ENCODE data around the gene HBZ.

Gene HBZ

DNA sequence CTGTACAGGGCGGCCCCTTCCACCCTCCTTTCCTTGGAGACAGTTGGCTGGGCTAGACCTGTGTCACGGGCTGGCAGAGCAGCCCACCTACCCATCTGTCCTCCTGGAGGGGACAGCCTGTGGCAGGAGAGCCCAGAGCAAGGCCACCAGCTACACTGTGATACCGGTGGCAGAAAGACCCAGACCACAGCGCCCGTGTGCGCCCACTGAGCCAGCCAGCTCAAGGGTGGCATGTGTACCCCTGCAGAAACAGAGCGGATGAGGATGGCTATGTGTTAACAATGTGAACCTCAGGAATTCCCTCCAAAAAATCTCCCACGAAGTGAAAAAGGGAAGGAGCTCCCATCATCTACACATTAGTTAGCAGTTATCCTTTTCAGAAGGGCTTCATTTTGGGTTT is 34.9 kb downstream of the HBZ start:
- no peak for DNase-seq (ENCODE audit: low read depth)
- no peak overlapping the region for H3K4me3 ChIP-seq (ENCODE audit: low read length)

GRCh38 chr16:188674-189073 is 36.2 kb downstream of the HBZ start:
- no peak for DNase-seq (ENCODE audit: low read depth)

More for the DNA sequence above, 34.9 kb downstream of the HBZ start:
- TF ChIP-seq CTCF (IDR thresholded peaks at IDR 0.05; ENCODE audit: insufficient read depth, low read depth, low read length, missing control alignments) = no peak

DNA sequence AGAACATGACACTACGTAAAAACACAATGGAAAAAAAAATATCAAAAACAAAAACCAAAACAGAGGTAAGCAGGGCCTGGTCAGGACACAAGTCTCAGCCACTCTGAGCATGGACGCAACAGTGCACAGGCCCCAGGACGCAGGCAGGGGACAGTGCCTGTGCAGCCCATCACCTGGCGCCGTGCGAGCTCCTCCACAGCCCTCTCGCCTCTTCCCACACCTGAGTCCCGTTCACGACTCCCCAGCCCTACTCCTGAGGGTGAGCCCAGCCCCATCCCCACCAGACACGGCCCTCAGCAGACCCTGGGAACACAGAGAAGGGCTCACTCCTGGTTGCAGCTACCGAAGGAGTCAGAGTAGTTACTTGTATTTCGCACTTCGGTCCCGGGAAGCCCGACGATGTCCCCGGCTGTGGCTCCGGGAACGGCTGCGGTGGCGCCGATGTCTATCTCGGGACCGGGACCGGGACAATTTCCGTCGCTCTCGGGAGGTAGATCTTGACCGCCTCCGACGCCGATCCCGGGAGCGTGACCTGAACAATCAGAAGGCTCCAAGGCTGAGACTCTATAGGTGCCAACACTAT is 37.3 kb downstream of the HBZ start:
- no peak for TF ChIP-seq CTCF (IDR thresholded peaks at IDR 0.05; ENCODE audit: insufficient read depth, low read depth, low read length, missing control alignments)
- no peak overlapping the region for H3K4me3 ChIP-seq (ENCODE audit: low read length)
- DNase-seq (ENCODE audit: low read depth) = no peak

More at GRCh38 chr16:188674-189073, 36.2 kb downstream of the HBZ start:
- no peak overlapping the region for H3K4me3 ChIP-seq (ENCODE audit: low read length)
- TF ChIP-seq CTCF (IDR thresholded peaks at IDR 0.05; ENCODE audit: insufficient read depth, low read depth, low read length, missing control alignments) = peak; percentile 9

GRCh38 chr16:191831-192230 is 39.4 kb downstream of the HBZ start:
- no peak for TF ChIP-seq CTCF (IDR thresholded peaks at IDR 0.05; ENCODE audit: insufficient read depth, low read depth, low read length, missing control alignments)
- no peak overlapping the region for H3K4me3 ChIP-seq (ENCODE audit: low read length)
- DNase-seq (ENCODE audit: low read depth) = no peak

- no peak overlapping the region for H3K4me3 ChIP-seq (ENCODE audit: low read length)
- no peak for TF ChIP-seq CTCF (IDR thresholded peaks at IDR 0.05; ENCODE audit: insufficient read depth, low read depth, low read length, missing control alignments)
- DNase-seq (ENCODE audit: low read depth) = no peak
Observed at GRCh38 chr16:192686-193085, 40.2 kb downstream of the HBZ start.

GRCh38 chr16:193441-193840 is 41.0 kb downstream of the HBZ start:
- DNase-seq (ENCODE audit: low read depth) = no peak
- no peak for TF ChIP-seq CTCF (IDR thresholded peaks at IDR 0.05; ENCODE audit: insufficient read depth, low read depth, low read length, missing control alignments)
- no peak overlapping the region for H3K4me3 ChIP-seq (ENCODE audit: low read length)

DNA sequence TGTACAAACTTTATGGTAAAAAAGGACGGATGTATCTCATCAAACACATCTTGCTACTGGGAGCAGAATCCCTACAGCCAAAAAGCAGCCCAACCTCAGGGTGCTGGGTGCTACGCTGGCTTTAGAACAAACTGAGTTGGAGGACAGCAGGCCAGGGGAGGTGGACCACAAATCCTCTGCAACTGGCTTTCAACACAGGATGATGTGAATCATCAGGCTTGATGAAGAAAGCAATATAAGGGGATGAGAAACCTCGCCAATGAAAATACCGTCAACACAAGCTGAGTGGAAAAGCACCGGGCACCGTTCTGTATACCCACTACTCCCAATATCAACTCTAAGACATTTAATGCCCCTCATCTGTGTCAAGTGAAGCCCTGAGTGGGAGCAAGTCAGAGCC is 42.1 kb downstream of the HBZ start:
- no peak overlapping the region for H3K4me3 ChIP-seq (ENCODE audit: low read length)
- DNase-seq (ENCODE audit: low read depth) = no peak
- no peak for TF ChIP-seq CTCF (IDR thresholded peaks at IDR 0.05; ENCODE audit: insufficient read depth, low read depth, low read length, missing control alignments)

Measured in epithelial cell of esophagus (primary cell).